IMR-90 (cell line): ENCODE data around the gene PTPRK. TPM values are rescaled to one million over a fixed set of nuclear protein-coding genes. Genes with fewer than 3 reads are reported as not detected.

Experiments used
- ATAC-seq: fragments of 200-7000 bp; cut with Tn5 transposase; 2 replicates; pipeline ENCODE4 v1.9.1; 2020; ENCODE audit warnings: low read depth, mild to moderate bottlenecking, moderate library complexity
- BruUV-seq: library from RNA; stranded (reverse); fragments of 400-500 nt; replicated peaks from 2 replicates; lab custom pipeline; 2021; lab: Mats Ljungman, UMichigan
- CTCF ChIA-PET: fragments of 300-600 bp; formaldehyde crosslinking; extraction: SDS; loops from one replicate; lab custom pipeline; 2021; ENCODE audit warnings: antibody characterized with exemption; lab: Yijun Ruan, JAX
- POLR2A ChIA-PET: fragments of 300-600 bp; sonication (Branson Sonifier 250); formaldehyde crosslinking; loops from one replicate; lab custom pipeline; 2022; ENCODE audit warnings: antibody characterized with exemption; ENCODE audit not compliant: unreplicated experiment; lab: Charles Lee
- DNase-seq: peaks from one replicate; pipeline ENCODE4 v3.0.0; 2013
- H2AFZ ChIP-seq: replicated peaks from 2 replicates; pipeline ENCODE3; 2013; ENCODE audit warnings: low read length, mild to moderate bottlenecking; ENCODE audit not compliant: poor library complexity
- H2AK5ac ChIP-seq: 2 replicates; pipeline ENCODE4 v1.6.1; 2013; ENCODE audit warnings: low read depth, low read length, inconsistent platforms
- H2AK9ac ChIP-seq: replicated peaks from 2 replicates; pipeline ENCODE3; 2013; ENCODE audit warnings: mild to moderate bottlenecking, low read depth, low read length, moderate library complexity; ENCODE audit not compliant: poor library complexity
- H2BK120ac ChIP-seq: 2 replicates; pipeline ENCODE4 v1.6.1; 2013; ENCODE audit warnings: low read depth, low read length, inconsistent platforms
- H2BK15ac ChIP-seq: 3 replicates; pipeline ENCODE4 v1.6.1; 2013; ENCODE audit warnings: low read depth, low read length, inconsistent platforms
- H2BK20ac ChIP-seq: 2 replicates; pipeline ENCODE4 v1.6.1; 2013; ENCODE audit warnings: low read depth, mild to moderate bottlenecking, inconsistent platforms, low read length, moderate library complexity
- H2BK5ac ChIP-seq: 2 replicates; pipeline ENCODE4 v1.6.1; 2013; ENCODE audit warnings: mild to moderate bottlenecking, low read depth, low read length, inconsistent platforms; ENCODE audit not compliant: poor library complexity, severe bottlenecking
- H3K14ac ChIP-seq: replicated peaks from 2 replicates; pipeline ENCODE4 v1.6.1; 2013; ENCODE audit warnings: low read depth, low read length, inconsistent platforms
- H3K18ac ChIP-seq: 2 replicates; pipeline ENCODE4 v1.6.1; 2013; ENCODE audit warnings: low read depth, low read length, control low read depth
- H3K23ac ChIP-seq: 2 replicates; pipeline ENCODE4 v1.6.1; 2013; ENCODE audit warnings: low read depth, low read length, inconsistent platforms
- H3K27ac ChIP-seq: 2 replicates; pipeline ENCODE4 v1.5.1; 2013; ENCODE audit warnings: mild to moderate bottlenecking, control low read depth, low read length; ENCODE audit not compliant: insufficient read depth
- H3K27me3 ChIP-seq: 2 replicates; pipeline ENCODE4 v1.6.1; 2013; ENCODE audit warnings: low read length; ENCODE audit not compliant: control insufficient read depth, insufficient read depth
- H3K36me3 ChIP-seq: 2 replicates; pipeline ENCODE4 v1.6.1; 2013; ENCODE audit warnings: low read length, mixed read lengths; ENCODE audit not compliant: control insufficient read depth, insufficient read depth
- H3K4ac ChIP-seq: 2 replicates; pipeline ENCODE4 v1.6.1; 2013; ENCODE audit warnings: low read depth, low read length, inconsistent platforms
- H3K4me1 ChIP-seq: 2 replicates; pipeline ENCODE4 v1.6.1; 2013; ENCODE audit warnings: low read length, mixed read lengths; ENCODE audit not compliant: control insufficient read depth, insufficient read depth
- H3K4me2 ChIP-seq: 2 replicates; pipeline ENCODE4 v1.6.1; 2013; ENCODE audit warnings: low read depth, mild to moderate bottlenecking, control low read depth, low read length, moderate library complexity
- H3K4me3 ChIP-seq: 2 replicates; pipeline ENCODE4 v1.5.1; 2013; ENCODE audit warnings: low read depth, mild to moderate bottlenecking, control low read depth, low read length, moderate library complexity; ENCODE audit not compliant: insufficient read depth
- H3K56ac ChIP-seq: 2 replicates; pipeline ENCODE4 v1.6.1; 2013; ENCODE audit warnings: low read length, inconsistent platforms; ENCODE audit not compliant: insufficient read depth; ENCODE audit errors: extremely low read depth
- H3K79me1 ChIP-seq, 2 experiments: 2 replicates each; pipeline ENCODE4 v1.6.1; 2013; ENCODE audit warnings: low read length in 2 of 2, inconsistent platforms in 1 of 2, low read depth in 1 of 2
- H3K9ac ChIP-seq: 2 replicates; pipeline ENCODE4 v1.6.1; 2013; ENCODE audit warnings: low read depth, low read length, control low read depth
- H3K9me1 ChIP-seq: 2 replicates; pipeline ENCODE4 v1.6.1; 2013; ENCODE audit warnings: low read length, inconsistent platforms; ENCODE audit not compliant: insufficient read depth
- H3K9me3 ChIP-seq: 2 replicates; pipeline ENCODE4 v1.6.1; 2013; ENCODE audit warnings: low read length; ENCODE audit not compliant: control insufficient read depth, insufficient read depth
- H4K20me1 ChIP-seq: 2 replicates; pipeline ENCODE4 v1.6.1; 2013; ENCODE audit warnings: low read length, inconsistent platforms; ENCODE audit not compliant: insufficient read depth
- H4K5ac ChIP-seq: 2 replicates; pipeline ENCODE4 v1.6.1; 2013; ENCODE audit warnings: mild to moderate bottlenecking, low read depth, low read length, control low read depth
- H4K8ac ChIP-seq, 2 experiments: 2 replicates each; pipeline ENCODE4 v1.6.1; 2013; ENCODE audit warnings: low read depth in 2 of 2, low read length in 2 of 2, control low read depth in 1 of 2, inconsistent platforms in 1 of 2
- H4K91ac ChIP-seq: 2 replicates; pipeline ENCODE4 v1.6.1; 2013; ENCODE audit warnings: low read depth, low read length, inconsistent platforms; ENCODE audit not compliant: insufficient read depth
- BHLHE40 ChIP-seq: fragments of 150-350 bp; IDR thresholded peaks from 2 replicates; pipeline ENCODE4 v1.6.1; 2016; ENCODE audit warnings: mild to moderate bottlenecking, low read depth, low read length
- CEBPB ChIP-seq: IDR thresholded peaks from 2 replicates; pipeline ENCODE4 v1.6.1; 2012; ENCODE audit warnings: low read depth, low read length, improper control_type of control experiment
- CHD1 ChIP-seq: IDR thresholded peaks from 2 replicates; pipeline ENCODE4 v1.6.1; 2012; ENCODE audit warnings: low read depth, low read length, improper control_type of control experiment
- CTCF ChIP-seq: conservative IDR thresholded peaks from 2 replicates; pipeline ENCODE4 v1.5.1; 2012; ENCODE audit warnings: mild to moderate bottlenecking, low read depth, low read length, improper control_type of control experiment
- FOS ChIP-seq: fragments of 150-350 bp; IDR thresholded peaks from 2 replicates; pipeline ENCODE4 v1.6.1; 2016; ENCODE audit warnings: low read depth, low read length
- MAFK ChIP-seq: IDR thresholded peaks from 2 replicates; pipeline ENCODE4 v1.6.1; 2012; ENCODE audit warnings: low read depth, low read length, improper control_type of control experiment
- MAZ ChIP-seq: IDR thresholded peaks from 2 replicates; pipeline ENCODE4 v1.6.1; 2012; ENCODE audit warnings: low read depth, mild to moderate bottlenecking, low read length, improper control_type of control experiment, moderate library complexity, borderline replicate concordance
- MXI1 ChIP-seq: IDR thresholded peaks from 2 replicates; pipeline ENCODE4 v1.6.1; 2012; ENCODE audit warnings: low read depth, mild to moderate bottlenecking, low read length, moderate library complexity, borderline replicate concordance
- NFE2L2 ChIP-seq: fragments of 150-350 bp; IDR thresholded peaks from 2 replicates; pipeline ENCODE4 v1.6.1; 2016; ENCODE audit warnings: low read depth, mild to moderate bottlenecking, low read length
- POLR2A ChIP-seq: IDR thresholded peaks from 2 replicates; pipeline ENCODE4 v1.6.1; 2012; ENCODE audit warnings: mild to moderate bottlenecking, low read depth, low read length
- RCOR1 ChIP-seq: IDR thresholded peaks from 2 replicates; pipeline ENCODE4 v1.6.1; 2012; ENCODE audit warnings: mild to moderate bottlenecking, low read length, improper control_type of control experiment; ENCODE audit not compliant: insufficient replicate concordance
- RFX5 ChIP-seq: IDR thresholded peaks from 2 replicates; pipeline ENCODE4 v1.8.0; 2012; ENCODE audit warnings: low read depth, mild to moderate bottlenecking, low read length, moderate library complexity
- SMC3 ChIP-seq: fragments of 150-350 bp; IDR thresholded peaks from 2 replicates; pipeline ENCODE4 v1.6.1; 2016; ENCODE audit warnings: low read depth, mild to moderate bottlenecking, antibody characterized with exemption, low read length, moderate library complexity
- USF2 ChIP-seq: fragments of 150-350 bp; IDR thresholded peaks from 2 replicates; pipeline ENCODE4 v1.6.1; 2017; ENCODE audit warnings: mild to moderate bottlenecking, antibody characterized with exemption, low read length, low read depth
- WGBS, 2 experiments: methylation state at CpG; one replicate each; pipeline versions ENCODE4 v1.1.5 to v1.1.7; 2013; ENCODE audit warnings: missing lambda C conversion rate in 2 of 2; ENCODE audit not compliant: insufficient read length in 1 of 2; ENCODE audit errors: extremely low coverage in 2 of 2; 5-methylcytosine and 5-hydroxymethylcytosine counted together
- dilution Hi-C: fragments of 300-500 bp; cut with HindIII; formaldehyde crosslinking; loops from one replicate; pipeline ENCODE4 v1.14.3; 2018; ENCODE audit warnings: low sequenced_read_pairs; ENCODE audit not compliant: unreplicated experiment
- in situ Hi-C: fragments of 300-500 bp; cut with MboI; formaldehyde crosslinking; loops from 3 replicates; pipeline ENCODE4 v1.14.3; 2019; ENCODE audit warnings: low sequenced_read_pairs, inconsistent platforms, mixed read lengths
- intact Hi-C: fragments of 100-400 bp; cut with micrococcal nuclease; formaldehyde crosslinking; loops from 2 replicates; pipeline ENCODE4 v1.10.0; 2022
- polyA plus RNA-seq, 3 experiments: library from polyadenylated mRNA; depleted of rRNA; stranded (reverse); fragments of >200 nt; gene quantifications; 2 replicates each; pipeline ENCODE4 v1.2.3, GENCODE V29; 2012; ENCODE audit warnings: low replicate concordance in 1 of 3
- total RNA-seq: library from RNA; depleted of rRNA; stranded (reverse); fragments of >200 nt; gene quantifications from 2 replicates; pipeline ENCODE4 v1.2.3, GENCODE V29; 2012
- TF ChIP-seq, protein P1 (sequence below): fragments of 150-350 bp; IDR thresholded peaks from 2 replicates; pipeline ENCODE4 v1.6.1; 2016; ENCODE audit warnings: low read depth, mild to moderate bottlenecking, low read length, moderate library complexity, borderline replicate concordance

Gene PTPRK
- total and polyA plus RNA-seq, 2 of the 4 experiments (the other 2 are of a cell fraction), result 18.0 to 80.8 TPM

- in situ Hi-C loops (loop anchor here (10.0 kb wide), 1 partner anchor 782 kb away; no protein-coding TSS in a partner anchor), intact Hi-C loops (loop anchor here (5.0 to 10.0 kb wide), 4 partner anchors 180 to 442 kb away; no protein-coding TSS in a partner anchor), dilution Hi-C loops (no loop called here)
- H3K27ac ChIP-seq, result no peak overlapping the region
- no peak overlapping the region; the same call in 1 of the 2 replicates for H4K91ac ChIP-seq
- peak overlapping the region; percentile 76 for H3K4me2 ChIP-seq
- peak overlapping the region; percentile 58; the same call in 1 of the 2 replicates for H3K23ac ChIP-seq
- POLR2A ChIA-PET, result interaction anchor here (0.6 kb wide), 1 partner anchor 11 kb away, joined by 6 read pairs; no protein-coding TSS in a partner anchor
- H2AFZ ChIP-seq, result no peak overlapping the region
- no CpG with 5 or more reads among the region's 2 CpGs for WGBS, 2 experiments
- peak overlapping the region; percentile 46; the same call in 1 of the 2 replicates for H2AK5ac ChIP-seq
- H2AK9ac ChIP-seq, result no peak overlapping the region
- H3K9me1 ChIP-seq, result no peaks in the 10 kb centered on the region; the same call in 1 of the 2 replicates
- no peaks in the 10 kb centered on the region for H3K27me3 ChIP-seq
- H3K4ac ChIP-seq, result peak overlapping the region; percentile 45; the same call in 1 of the 2 replicates
- H3K4me3 ChIP-seq, result no peak overlapping the region
- peaks cover 41% of the 10 kb centered on the region; the same call in 1 of the 2 replicates for H4K20me1 ChIP-seq
- no peaks in the 10 kb centered on the region for H3K9me3 ChIP-seq
- no peak overlapping the region for H3K18ac ChIP-seq
- no peaks in the 10 kb centered on the region for H3K36me3 ChIP-seq
- H3K4me1 ChIP-seq, result peaks cover 8% of the 10 kb centered on the region
- peaks cover 7 to 46% of the 10 kb centered on the region in 2 experiments for H3K79me1 ChIP-seq
- H3K14ac ChIP-seq, result peak overlapping the region; percentile 64
- peak overlapping the region in 1 of 2 experiments; percentile 41; a peak in 2 of 4 replicates for H4K8ac ChIP-seq
- no peak overlapping the region for H3K56ac ChIP-seq
- DNase-seq (no peak), ATAC-seq (no peak)
- CTCF ChIA-PET, result interaction anchor here (0.5 to 1.1 kb wide), 7 partner anchors 9 to 276 kb away, joined by 3 to 5 read pairs (median 3); no protein-coding TSS in a partner anchor
- H2BK20ac ChIP-seq, result peak overlapping the region; percentile 39; the same call in 1 of the 2 replicates
- no peak overlapping the region for H3K9ac ChIP-seq
- H2BK15ac ChIP-seq, result 0 out of 3 replicates have a peak overlapping the region, but pooled peaks have one; percentile 27
- no peak overlapping the region for H4K5ac ChIP-seq
- no TSS peak for BruUV-seq
- peak overlapping the region; percentile 35 for H2BK120ac ChIP-seq
- H2BK5ac ChIP-seq, result peak overlapping the region; percentile 21
- TF ChIP-seq CEBPB, result no peak
- TF ChIP-seq MXI1, result no peak
- TF ChIP-seq RFX5, result no peak
- TF ChIP-seq MAFK, result no peak
- TF ChIP-seq SMC3, result no peak
- TF ChIP-seq USF2, result no peak
- TF ChIP-seq RCOR1, result no peak
- TF ChIP-seq, protein P1, sequence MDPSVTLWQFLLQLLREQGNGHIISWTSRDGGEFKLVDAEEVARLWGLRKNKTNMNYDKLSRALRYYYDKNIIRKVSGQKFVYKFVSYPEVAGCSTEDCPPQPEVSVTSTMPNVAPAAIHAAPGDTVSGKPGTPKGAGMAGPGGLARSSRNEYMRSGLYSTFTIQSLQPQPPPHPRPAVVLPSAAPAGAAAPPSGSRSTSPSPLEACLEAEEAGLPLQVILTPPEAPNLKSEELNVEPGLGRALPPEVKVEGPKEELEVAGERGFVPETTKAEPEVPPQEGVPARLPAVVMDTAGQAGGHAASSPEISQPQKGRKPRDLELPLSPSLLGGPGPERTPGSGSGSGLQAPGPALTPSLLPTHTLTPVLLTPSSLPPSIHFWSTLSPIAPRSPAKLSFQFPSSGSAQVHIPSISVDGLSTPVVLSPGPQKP, result no peak
- no peak for TF ChIP-seq NFE2L2
- TF ChIP-seq CTCF, result no peak
- no peak for TF ChIP-seq MAZ
- no peak for TF ChIP-seq BHLHE40
- no peak for TF ChIP-seq POLR2A
- TF ChIP-seq CHD1, result no peak
- TF ChIP-seq FOS, result no peak
These were observed 3.3 kb downstream of the PTPRK start for GRCh38 chr6:128517124-128517523.
